ENCODE data around the gene CMBL.

The CMBL gene

DNA sequence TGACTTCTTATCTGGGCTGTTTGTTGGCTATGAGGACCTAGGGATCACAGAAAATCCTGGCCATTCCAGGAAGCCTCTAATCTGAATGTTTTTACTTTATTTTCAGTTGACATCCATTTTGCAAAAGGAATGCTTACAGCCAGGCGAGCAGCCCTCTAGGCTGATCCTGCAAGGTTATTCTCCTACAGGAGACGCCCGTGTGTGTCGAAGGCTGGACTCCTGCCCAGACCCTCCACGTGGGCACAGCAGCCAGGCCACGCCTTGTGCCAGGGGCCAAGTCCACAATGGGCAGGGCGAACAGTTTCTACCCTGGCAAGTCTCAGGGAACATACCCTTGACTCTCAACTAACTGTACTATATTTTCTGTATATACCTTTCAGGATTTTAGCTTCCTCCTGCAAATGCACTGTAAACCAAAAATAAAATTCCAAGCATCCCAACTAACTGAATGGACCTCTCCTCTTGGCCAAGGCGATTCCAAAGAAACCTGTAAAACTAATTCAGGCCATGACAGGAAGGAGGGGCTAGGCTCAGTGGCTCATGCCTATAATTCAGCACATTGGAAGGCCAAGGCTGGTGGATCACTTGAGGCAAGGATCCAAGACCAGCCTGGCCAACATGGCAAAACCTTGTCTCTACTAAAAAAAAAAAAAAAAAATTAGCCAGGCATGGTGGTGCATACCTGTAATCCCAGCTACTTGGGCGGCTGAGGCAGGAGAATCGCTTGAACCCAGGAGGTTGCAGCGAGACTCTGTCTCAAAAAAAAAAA, 5.7 kb downstream of the CMBL start:
- Histone ChIP-seq H3K9ac (ENCODE audit: low read length) (no peak overlapping the region), H3K36me3 (ENCODE audit: control insufficient read depth, low read depth, low read length) (no peaks in the 10 kb centered on the region), H3K4me3 (ENCODE audit: low read length) (no peak overlapping the region), H3K27me3 (ENCODE audit: control insufficient read depth, insufficient read depth, low read length) (peaks cover 11% of the 10 kb centered on the region), H3K4me1 (ENCODE audit: control insufficient read depth, low read depth, low read length) (peaks cover 11% of the 10 kb centered on the region), H3K9me3 (ENCODE audit: control insufficient read depth, low read depth, low read length) (no peaks in the 10 kb centered on the region), H3K27ac (ENCODE audit: low read length) (no peak overlapping the region)

GRCh38 chr5:10301266-10301665, 6.4 kb downstream of the CMBL start:
- H3K36me3 ChIP-seq (ENCODE audit: control insufficient read depth, low read depth, low read length) = no peaks in the 10 kb centered on the region
- H3K9me3 ChIP-seq (ENCODE audit: control insufficient read depth, low read depth, low read length) = no peaks in the 10 kb centered on the region
- H3K4me1 ChIP-seq (ENCODE audit: control insufficient read depth, low read depth, low read length) = peaks cover 5% of the 10 kb centered on the region
- no peak overlapping the region for H3K4me3 ChIP-seq (ENCODE audit: low read length)
- no peak overlapping the region for H3K27ac ChIP-seq (ENCODE audit: low read length)
- H3K27me3 ChIP-seq (ENCODE audit: control insufficient read depth, insufficient read depth, low read length) = peaks cover 4% of the 10 kb centered on the region
- H3K9ac ChIP-seq (ENCODE audit: low read length) = no peak overlapping the region

GRCh38 chr5:10300246-10300645, 7.5 kb downstream of the CMBL start:
- Histone ChIP-seq H3K9ac (ENCODE audit: low read length) (no peak overlapping the region), H3K4me1 (ENCODE audit: control insufficient read depth, low read depth, low read length) (peaks cover 5% of the 10 kb centered on the region)

GRCh38 chr5:10297646-10298204, 10.0 kb downstream of the CMBL start:
- peaks cover 5% of the 10 kb centered on the region for H3K4me1 ChIP-seq (ENCODE audit: control insufficient read depth, low read depth, low read length)
- H3K9ac ChIP-seq (ENCODE audit: low read length) = no peak overlapping the region
- H3K36me3 ChIP-seq (ENCODE audit: control insufficient read depth, low read depth, low read length) = no peaks in the 10 kb centered on the region
- no peak overlapping the region for H3K27ac ChIP-seq (ENCODE audit: low read length)
- no peaks in the 10 kb centered on the region for H3K27me3 ChIP-seq (ENCODE audit: control insufficient read depth, insufficient read depth, low read length)
- H3K9me3 ChIP-seq (ENCODE audit: control insufficient read depth, low read depth, low read length) = no peaks in the 10 kb centered on the region
- H3K4me3 ChIP-seq (ENCODE audit: low read length) = no peak overlapping the region

More at GRCh38 chr5:10300246-10300645, 7.5 kb downstream of the CMBL start:
- no peak overlapping the region for H3K4me3 ChIP-seq (ENCODE audit: low read length)
- no peaks in the 10 kb centered on the region for H3K9me3 ChIP-seq (ENCODE audit: control insufficient read depth, low read depth, low read length)
- H3K27me3 ChIP-seq (ENCODE audit: control insufficient read depth, insufficient read depth, low read length) = no peaks in the 10 kb centered on the region
- no peak overlapping the region for H3K27ac ChIP-seq (ENCODE audit: low read length)
- H3K36me3 ChIP-seq (ENCODE audit: control insufficient read depth, low read depth, low read length) = no peaks in the 10 kb centered on the region

DNA sequence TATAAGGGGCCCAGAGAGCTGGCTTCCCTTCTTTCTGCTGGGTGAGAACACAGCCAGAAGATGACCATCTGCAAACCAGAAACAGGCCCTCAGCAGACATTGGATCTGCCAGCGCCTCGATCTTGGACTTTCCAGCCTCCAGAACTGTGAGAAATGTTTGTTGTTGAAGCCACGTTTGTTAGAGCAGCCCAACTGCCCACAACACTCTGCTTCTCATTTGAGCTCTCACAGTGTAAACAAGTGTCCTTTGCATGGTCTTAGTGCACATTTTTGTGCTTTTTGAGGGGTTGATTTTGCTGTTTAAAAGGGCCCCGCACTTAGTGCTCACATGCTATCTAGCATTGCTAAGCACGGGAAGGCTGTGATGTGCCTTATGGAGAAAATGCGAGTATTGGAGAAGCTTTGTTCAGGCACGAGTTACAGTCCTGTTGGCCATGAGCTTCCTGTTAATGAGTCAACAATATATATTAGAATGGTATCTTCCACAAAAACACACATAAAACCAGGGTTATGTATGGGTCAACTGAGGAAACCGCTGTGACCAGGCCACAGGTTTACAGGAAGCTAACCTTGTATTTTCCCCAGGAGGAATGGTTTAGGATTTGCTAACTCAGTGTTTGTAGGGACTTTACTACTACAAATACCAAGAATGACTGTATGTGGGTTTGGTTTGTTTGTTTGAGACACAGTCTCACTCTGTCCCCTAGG, 11.9 kb downstream of the CMBL start:
- Histone ChIP-seq H3K9me3 (ENCODE audit: control insufficient read depth, low read depth, low read length) (no peaks in the 10 kb centered on the region), H3K4me1 (ENCODE audit: control insufficient read depth, low read depth, low read length) (peaks cover 5% of the 10 kb centered on the region), H3K4me3 (ENCODE audit: low read length) (no peak overlapping the region), H3K9ac (ENCODE audit: low read length) (no peak overlapping the region), H3K27ac (ENCODE audit: low read length) (no peak overlapping the region), H3K27me3 (ENCODE audit: control insufficient read depth, insufficient read depth, low read length) (no peaks in the 10 kb centered on the region), H3K36me3 (ENCODE audit: control insufficient read depth, low read depth, low read length) (no peaks in the 10 kb centered on the region)

DNA sequence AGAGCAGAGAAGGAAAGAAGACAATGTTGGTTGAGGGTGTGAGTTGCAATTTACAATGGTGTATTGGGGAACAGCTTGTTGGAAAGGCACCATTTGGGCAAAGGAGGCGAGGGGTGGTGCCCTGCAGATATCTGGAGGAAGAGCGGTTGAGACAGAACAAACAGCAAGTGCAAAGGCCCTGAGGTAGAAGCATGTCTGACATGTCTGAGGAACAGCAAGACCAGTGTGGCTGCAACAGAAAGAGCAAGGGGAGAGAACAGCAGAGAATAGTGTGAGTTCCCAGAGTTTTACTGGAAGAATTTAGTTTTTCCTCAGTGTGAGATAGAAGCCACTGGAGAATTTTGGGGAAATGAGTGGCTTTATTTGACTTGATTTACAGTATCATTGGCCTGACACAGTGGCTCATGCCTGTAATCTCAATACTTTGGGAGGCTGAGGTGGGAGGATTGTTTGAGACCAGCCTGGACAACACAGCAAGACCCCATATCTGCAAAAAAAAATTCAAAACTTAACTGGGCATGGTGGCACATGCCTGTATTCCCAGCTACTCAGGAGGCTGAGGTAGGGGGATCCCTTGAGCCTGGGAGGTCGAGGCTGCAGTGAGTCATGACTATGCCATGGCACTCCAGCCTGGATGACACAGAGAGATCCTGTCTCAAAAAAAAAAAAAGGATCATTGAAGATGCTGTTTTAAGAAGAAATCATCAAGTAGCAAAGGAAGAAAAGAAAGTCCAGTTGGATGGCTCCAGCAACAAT, 13.6 kb downstream of the CMBL start:
- Histone ChIP-seq H3K9me3 (ENCODE audit: control insufficient read depth, low read depth, low read length) (no peaks in the 10 kb centered on the region), H3K36me3 (ENCODE audit: control insufficient read depth, low read depth, low read length) (no peaks in the 10 kb centered on the region), H3K27ac (ENCODE audit: low read length) (no peak overlapping the region)

DNA sequence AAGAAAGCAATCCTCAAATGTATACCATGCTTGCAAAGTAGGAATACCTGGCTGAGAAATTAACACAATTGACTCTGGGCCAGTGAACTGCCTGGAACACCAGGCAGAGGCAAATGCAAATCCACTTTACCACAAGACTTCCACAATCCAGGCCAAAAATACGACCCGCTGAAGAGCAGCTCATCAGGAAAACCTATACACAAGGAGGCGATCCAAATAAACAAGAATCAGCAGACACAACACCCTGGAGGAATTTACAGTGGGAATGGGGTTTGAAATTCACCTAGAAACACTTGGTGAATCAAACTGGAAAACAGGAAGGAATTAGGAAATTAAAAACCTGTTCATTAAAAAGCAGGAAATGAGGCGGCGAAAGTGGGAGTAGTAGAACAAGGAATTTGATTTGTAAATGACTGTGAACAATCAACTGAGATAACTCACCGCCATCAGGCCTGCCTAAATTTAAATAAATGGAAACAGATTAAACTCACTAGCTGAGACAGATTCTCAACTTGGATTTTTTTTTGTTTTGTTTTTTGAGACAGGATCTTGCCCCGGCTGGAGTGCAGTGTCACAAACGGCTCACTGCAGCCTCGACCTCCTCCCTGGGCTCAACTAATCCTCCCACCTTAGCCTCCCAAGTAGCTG, 15.9 kb downstream of the CMBL start:
- Histone ChIP-seq H3K36me3 (ENCODE audit: control insufficient read depth, low read depth, low read length) (no peaks in the 10 kb centered on the region), H3K9me3 (ENCODE audit: control insufficient read depth, low read depth, low read length) (no peaks in the 10 kb centered on the region), H3K4me1 (ENCODE audit: control insufficient read depth, low read depth, low read length) (no peaks in the 10 kb centered on the region), H3K27ac (ENCODE audit: low read length) (no peak overlapping the region), H3K9ac (ENCODE audit: low read length) (no peak overlapping the region), H3K4me3 (ENCODE audit: low read length) (no peak overlapping the region), H3K27me3 (ENCODE audit: control insufficient read depth, insufficient read depth, low read length) (no peaks in the 10 kb centered on the region)

More for the DNA sequence above, 13.6 kb downstream of the CMBL start:
- H3K9ac ChIP-seq (ENCODE audit: low read length) = no peak overlapping the region
- H3K27me3 ChIP-seq (ENCODE audit: control insufficient read depth, insufficient read depth, low read length) = no peaks in the 10 kb centered on the region
- H3K4me3 ChIP-seq (ENCODE audit: low read length) = no peak overlapping the region
- H3K4me1 ChIP-seq (ENCODE audit: control insufficient read depth, low read depth, low read length) = peaks cover 5% of the 10 kb centered on the region

- Histone ChIP-seq H3K4me1 (ENCODE audit: control insufficient read depth, low read depth, low read length) (no peaks in the 10 kb centered on the region), H3K36me3 (ENCODE audit: control insufficient read depth, low read depth, low read length) (no peaks in the 10 kb centered on the region)
Measured at GRCh38 chr5:10290438-10290837, 17.3 kb downstream of the CMBL start.

DNA sequence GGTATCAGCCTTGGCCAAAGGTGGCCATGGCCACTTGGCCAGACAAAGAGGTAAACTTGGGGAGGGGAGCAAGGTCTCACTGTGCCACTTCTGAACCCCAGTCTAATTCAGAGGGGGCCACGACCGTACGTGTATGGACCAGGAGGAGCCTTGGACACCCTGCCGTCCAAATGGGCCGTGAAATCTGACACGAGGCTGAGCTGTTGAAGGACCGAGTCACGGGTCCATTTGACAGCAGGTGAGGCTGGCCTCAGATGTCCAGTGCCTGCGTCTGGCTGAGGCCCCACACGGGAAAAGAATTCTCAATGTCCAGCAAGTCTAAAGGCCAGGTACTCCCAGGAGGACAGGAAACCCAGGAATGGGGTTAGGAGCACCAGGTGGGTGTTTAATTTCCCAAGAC, 17.7 kb downstream of the CMBL start:
- no peak overlapping the region for H3K9ac ChIP-seq (ENCODE audit: low read length)
- H3K27ac ChIP-seq (ENCODE audit: low read length) = no peak overlapping the region
- H3K27me3 ChIP-seq (ENCODE audit: control insufficient read depth, insufficient read depth, low read length) = no peaks in the 10 kb centered on the region
- no peaks in the 10 kb centered on the region for H3K4me1 ChIP-seq (ENCODE audit: control insufficient read depth, low read depth, low read length)
- H3K4me3 ChIP-seq (ENCODE audit: low read length) = no peak overlapping the region
- no peaks in the 10 kb centered on the region for H3K36me3 ChIP-seq (ENCODE audit: control insufficient read depth, low read depth, low read length)
- H3K9me3 ChIP-seq (ENCODE audit: control insufficient read depth, low read depth, low read length) = no peaks in the 10 kb centered on the region

More at GRCh38 chr5:10290438-10290837, 17.3 kb downstream of the CMBL start:
- H3K27me3 ChIP-seq (ENCODE audit: control insufficient read depth, insufficient read depth, low read length) = no peaks in the 10 kb centered on the region
- H3K4me3 ChIP-seq (ENCODE audit: low read length) = no peak overlapping the region
- no peaks in the 10 kb centered on the region for H3K9me3 ChIP-seq (ENCODE audit: control insufficient read depth, low read depth, low read length)
- no peak overlapping the region for H3K9ac ChIP-seq (ENCODE audit: low read length)
- H3K27ac ChIP-seq (ENCODE audit: low read length) = no peak overlapping the region

- H3K9ac ChIP-seq (ENCODE audit: low read length) = no peak overlapping the region
- no peak overlapping the region for H3K27ac ChIP-seq (ENCODE audit: low read length)
- no peaks in the 10 kb centered on the region for H3K9me3 ChIP-seq (ENCODE audit: control insufficient read depth, low read depth, low read length)
- no peak overlapping the region for H3K4me3 ChIP-seq (ENCODE audit: low read length)
- peaks cover under 1% of the 10 kb centered on the region for H3K4me1 ChIP-seq (ENCODE audit: control insufficient read depth, low read depth, low read length)
- H3K36me3 ChIP-seq (ENCODE audit: control insufficient read depth, low read depth, low read length) = no peaks in the 10 kb centered on the region
- H3K27me3 ChIP-seq (ENCODE audit: control insufficient read depth, insufficient read depth, low read length) = no peaks in the 10 kb centered on the region
Measured at GRCh38 chr5:10289353-10289752, 18.3 kb downstream of the CMBL start.
